RCC 7860 (cell line): ENCODE measurements around the gene SLC35D1.
"Not testable (repeated sequence)": the region's sequence is repeated elsewhere in the genome, so short reads cannot be mapped to it uniquely, and the experiment has no call there.

Experiments used
- DNase-seq: peaks from one replicate; pipeline ENCODE4 v3.0.0-alpha.2; 2015; ENCODE audit warnings: low spot score
- FAIRE-seq: peaks from 2 replicates; lab custom pipeline; 2012; peaks lifted over from hg19 to GRCh38; lab: Jason Lieb, UNC

SLC35D1 gene

GRCh38 chr1:67053785-67054772 is at the start of gene SLC35D1:
SLC35D1 (minus strand) TSS chr1:67054148; CDS start chr1:67054013, 135 bp downstream.
- FAIRE-seq = no peak

GRCh38 chr1:67103548-67103947 is 49.6 kb upstream of the SLC35D1 start:
- DNase-seq (no peak), FAIRE-seq (no peak)

More at GRCh38 chr1:67053785-67054772, at the start of gene SLC35D1:
- DNase-seq = peak; percentile 33

- DNase-seq (no peak), FAIRE-seq (no peak)
These were observed 46.9 kb upstream of the SLC35D1 start for GRCh38 chr1:67100833-67101232.

GRCh38 chr1:67097305-67097704 is 43.4 kb upstream of the SLC35D1 start:
- DNase-seq (no peak), FAIRE-seq (no peak)

GRCh38 chr1:67094191-67094590 is 40.2 kb upstream of the SLC35D1 start:
- DNase-seq (no peak), FAIRE-seq (no peak)

GRCh38 chr1:67089685-67090208 is 35.8 kb upstream of the SLC35D1 start:
- FAIRE-seq (no peak), DNase-seq (no peak)

GRCh38 chr1:67088440-67088839 is 34.5 kb upstream of the SLC35D1 start:
- FAIRE-seq (no peak), DNase-seq (no peak)

GRCh38 chr1:67085326-67085725 is 31.4 kb upstream of the SLC35D1 start:
- FAIRE-seq (no peak), DNase-seq (no peak)

- FAIRE-seq = no peak
- DNase-seq = no peak
These were observed 30.9 kb upstream of the SLC35D1 start for GRCh38 chr1:67084765-67085318.

GRCh38 chr1:67078291-67078690 is 24.3 kb upstream of the SLC35D1 start:
- FAIRE-seq (no peak), DNase-seq (no peak)

- DNase-seq (no peak), FAIRE-seq (no peak)
These were observed 23.6 kb upstream of the SLC35D1 start for GRCh38 chr1:67077593-67077992.

GRCh38 chr1:67072749-67073148 is 18.8 kb upstream of the SLC35D1 start:
- FAIRE-seq (no peak), DNase-seq (no peak)

- not testable (repeated sequence) for FAIRE-seq, DNase-seq
These were observed 13.7 kb upstream of the SLC35D1 start for GRCh38 chr1:67067655-67068054.

- FAIRE-seq = no peak
- no peak for DNase-seq
These were observed 8.5 kb upstream of the SLC35D1 start for GRCh38 chr1:67062412-67062811.

GRCh38 chr1:67061266-67061665 is 7.3 kb upstream of the SLC35D1 start:
- no peak for DNase-seq
- FAIRE-seq = no peak

- DNase-seq (peak; percentile 95), FAIRE-seq (peak; percentile 98)
These were observed 6.9 kb upstream of the SLC35D1 start for GRCh38 chr1:67060811-67061218.

- DNase-seq (no peak), FAIRE-seq (no peak)
These were observed 5.4 kb upstream of the SLC35D1 start for GRCh38 chr1:67059346-67059745.

GRCh38 chr1:67058761-67059160 is 4.8 kb upstream of the SLC35D1 start:
- DNase-seq = peak; percentile 22
- FAIRE-seq = no peak

- FAIRE-seq = no peak
- no peak for DNase-seq
These were observed 4.3 kb upstream of the SLC35D1 start for GRCh38 chr1:67058242-67058641.

GRCh38 chr1:67053535-67053784 is 488 bp downstream of the SLC35D1 start:
- no peak for FAIRE-seq
- DNase-seq = no peak

- FAIRE-seq = no peak
- no peak for DNase-seq
These were observed 1.0 kb downstream of the SLC35D1 start for GRCh38 chr1:67052741-67053534.
